Measurements from ENCODE around the gene ZNF350.
"Not testable (repeated sequence)": the region's sequence is repeated elsewhere in the genome, so short reads cannot be mapped to it uniquely, and the experiment has no call there.

Gene ZNF350

DNA sequence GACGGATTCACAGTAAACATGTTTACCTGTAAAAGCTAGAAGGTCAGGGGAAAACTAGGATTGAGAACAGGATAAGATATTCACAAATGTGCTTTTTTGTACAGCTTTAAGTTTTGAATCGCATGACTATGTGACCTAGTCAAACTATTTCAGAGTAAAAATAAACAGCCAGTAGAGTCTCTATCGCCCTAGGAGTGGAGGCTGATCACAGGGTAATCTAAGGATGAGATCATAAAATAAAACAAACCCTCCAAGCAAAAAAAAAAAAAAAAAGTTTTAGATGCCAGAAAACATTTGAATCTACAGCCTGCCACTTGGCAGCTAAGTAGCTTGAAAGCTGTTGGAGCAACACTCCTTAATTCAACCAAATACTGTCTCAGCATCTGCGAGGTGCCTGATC lies 26.8 kb downstream of the ZNF350 start:
- no peak for TF ChIP-seq POLR2A (IDR thresholded peaks at IDR 0.05; ENCODE audit: extremely low read depth, insufficient read length)
- TF ChIP-seq, protein P1, sequence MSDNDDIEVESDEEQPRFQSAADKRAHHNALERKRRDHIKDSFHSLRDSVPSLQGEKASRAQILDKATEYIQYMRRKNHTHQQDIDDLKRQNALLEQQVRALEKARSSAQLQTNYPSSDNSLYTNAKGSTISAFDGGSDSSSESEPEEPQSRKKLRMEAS (IDR thresholded peaks at IDR 0.05; ENCODE audit: low read depth, low read length): no peak
- TF ChIP-seq MYC (IDR thresholded peaks at IDR 0.05; ENCODE audit: low read depth, low read length): no peak
- TF ChIP-seq, protein P2, sequence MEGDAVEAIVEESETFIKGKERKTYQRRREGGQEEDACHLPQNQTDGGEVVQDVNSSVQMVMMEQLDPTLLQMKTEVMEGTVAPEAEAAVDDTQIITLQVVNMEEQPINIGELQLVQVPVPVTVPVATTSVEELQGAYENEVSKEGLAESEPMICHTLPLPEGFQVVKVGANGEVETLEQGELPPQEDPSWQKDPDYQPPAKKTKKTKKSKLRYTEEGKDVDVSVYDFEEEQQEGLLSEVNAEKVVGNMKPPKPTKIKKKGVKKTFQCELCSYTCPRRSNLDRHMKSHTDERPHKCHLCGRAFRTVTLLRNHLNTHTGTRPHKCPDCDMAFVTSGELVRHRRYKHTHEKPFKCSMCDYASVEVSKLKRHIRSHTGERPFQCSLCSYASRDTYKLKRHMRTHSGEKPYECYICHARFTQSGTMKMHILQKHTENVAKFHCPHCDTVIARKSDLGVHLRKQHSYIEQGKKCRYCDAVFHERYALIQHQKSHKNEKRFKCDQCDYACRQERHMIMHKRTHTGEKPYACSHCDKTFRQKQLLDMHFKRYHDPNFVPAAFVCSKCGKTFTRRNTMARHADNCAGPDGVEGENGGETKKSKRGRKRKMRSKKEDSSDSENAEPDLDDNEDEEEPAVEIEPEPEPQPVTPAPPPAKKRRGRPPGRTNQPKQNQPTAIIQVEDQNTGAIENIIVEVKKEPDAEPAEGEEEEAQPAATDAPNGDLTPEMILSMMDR (IDR thresholded peaks at IDR 0.05; ENCODE audit: low read depth, low read length): no peak

DNA sequence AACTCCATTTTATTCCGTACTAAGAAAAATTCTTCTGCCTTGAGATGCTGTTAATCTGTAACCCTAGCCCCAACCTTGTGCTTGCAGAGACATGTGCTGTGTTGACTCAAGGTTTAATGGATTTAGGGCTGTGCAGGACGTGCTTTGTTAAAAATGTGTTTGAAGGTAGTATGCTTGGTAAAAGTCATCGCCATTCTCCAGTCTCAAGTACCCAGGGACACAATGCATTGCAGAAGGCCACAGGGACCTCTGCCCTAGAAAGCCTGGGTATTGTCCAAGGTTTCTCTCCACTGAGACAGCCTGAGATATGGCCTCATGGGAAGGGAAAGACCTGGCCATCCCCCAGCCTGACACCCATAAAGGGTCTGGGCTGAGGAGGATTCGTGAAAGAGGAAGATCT lies 28.8 kb downstream of the ZNF350 start:
- H3K4me3 ChIP-seq (ENCODE audit: low read depth, low read length); DNase-seq (ENCODE audit: low read depth): not testable (repeated sequence)

More for the DNA sequence above, 26.8 kb downstream of the ZNF350 start:
- no peak for DNase-seq (ENCODE audit: low read depth)
- no peak overlapping the region for H3K4me3 ChIP-seq (ENCODE audit: low read depth, low read length)

DNA sequence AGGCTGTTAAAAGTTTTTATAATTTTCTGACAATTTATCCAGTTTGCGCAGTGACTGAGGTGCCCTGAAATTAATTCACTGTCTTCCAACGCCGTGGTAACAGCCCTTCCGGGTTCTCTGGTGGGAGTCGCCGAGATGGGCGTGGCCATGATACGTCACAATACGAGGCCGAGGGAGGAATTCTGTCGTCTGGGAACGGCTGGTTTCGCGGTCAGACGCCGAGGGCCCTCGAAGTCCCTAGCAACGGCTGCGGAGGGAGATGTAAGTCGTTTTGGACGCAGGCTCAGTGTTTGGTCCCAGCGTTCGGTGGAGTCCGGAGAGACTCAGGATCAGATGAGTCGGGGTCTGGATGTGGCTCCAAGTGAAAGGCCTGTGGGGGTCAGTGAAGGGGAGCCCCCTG lies 37.7 kb downstream of the ZNF350 start:
- DNase-seq (ENCODE audit: low read depth): no peak
- TF ChIP-seq MYC (IDR thresholded peaks at IDR 0.05; ENCODE audit: low read depth, low read length): no peak
- TF ChIP-seq, protein P2 (IDR thresholded peaks at IDR 0.05; ENCODE audit: low read depth, low read length): no peak
- no peak for TF ChIP-seq POLR2A (IDR thresholded peaks at IDR 0.05; ENCODE audit: extremely low read depth, insufficient read length)
- TF ChIP-seq, protein P1 (IDR thresholded peaks at IDR 0.05; ENCODE audit: low read depth, low read length): no peak
- no peak overlapping the region for H3K4me3 ChIP-seq (ENCODE audit: low read depth, low read length)

DNA sequence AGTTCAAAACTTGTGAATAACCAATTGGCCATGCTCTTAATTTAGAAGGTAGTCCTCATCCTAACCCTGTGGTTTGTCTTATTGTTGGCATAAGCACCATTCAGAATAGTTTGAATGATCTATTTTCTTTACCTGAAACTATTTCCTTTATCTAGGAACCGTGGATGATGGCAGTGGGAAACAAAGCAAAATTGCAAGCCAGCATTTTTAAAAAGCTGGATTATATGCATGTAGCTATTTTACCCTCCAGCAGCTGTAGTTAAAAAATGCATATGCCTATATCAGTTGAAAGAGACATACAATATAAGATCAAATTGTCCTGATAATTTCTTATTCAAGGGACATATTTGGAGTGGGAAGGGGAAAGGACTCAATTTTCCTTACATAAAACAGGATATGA lies 40.0 kb downstream of the ZNF350 start:
- TF ChIP-seq MYC (IDR thresholded peaks at IDR 0.05; ENCODE audit: low read depth, low read length) (no peak), POLR2A (IDR thresholded peaks at IDR 0.05; ENCODE audit: extremely low read depth, insufficient read length) (no peak)
- TF ChIP-seq, protein P2 (IDR thresholded peaks at IDR 0.05; ENCODE audit: low read depth, low read length): no peak
- TF ChIP-seq, protein P1 (IDR thresholded peaks at IDR 0.05; ENCODE audit: low read depth, low read length): no peak
- DNase-seq (ENCODE audit: low read depth): no peak
- no peak overlapping the region for H3K4me3 ChIP-seq (ENCODE audit: low read depth, low read length)

DNA sequence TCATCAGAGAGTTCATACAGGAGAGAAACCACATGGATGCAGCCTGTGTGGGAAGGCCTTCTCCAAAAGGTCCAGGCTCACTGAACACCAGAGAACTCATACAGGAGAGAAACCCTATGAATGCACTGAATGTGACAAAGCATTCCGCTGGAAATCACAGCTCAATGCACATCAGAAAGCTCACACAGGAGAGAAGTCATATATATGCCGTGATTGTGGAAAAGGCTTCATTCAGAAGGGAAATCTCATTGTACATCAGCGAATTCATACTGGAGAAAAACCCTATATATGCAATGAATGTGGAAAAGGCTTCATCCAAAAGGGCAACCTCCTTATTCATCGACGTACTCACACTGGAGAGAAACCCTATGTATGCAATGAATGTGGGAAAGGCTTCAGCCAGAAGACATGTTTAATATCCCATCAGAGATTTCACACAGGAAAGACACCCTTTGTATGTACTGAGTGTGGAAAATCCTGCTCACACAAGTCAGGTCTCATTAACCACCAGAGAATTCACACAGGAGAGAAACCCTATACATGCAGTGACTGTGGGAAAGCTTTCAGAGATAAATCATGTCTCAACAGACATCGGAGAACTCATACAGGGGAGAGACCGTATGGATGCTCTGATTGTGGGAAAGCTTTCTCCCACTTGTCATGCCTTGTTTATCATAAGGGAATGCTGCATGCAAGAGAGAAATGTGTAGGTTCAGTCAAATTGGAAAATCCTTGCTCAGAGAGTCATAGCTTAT lies 41.7 kb downstream of the ZNF350 start:
- no peak overlapping the region for H3K4me3 ChIP-seq (ENCODE audit: low read depth, low read length)
- no peak for DNase-seq (ENCODE audit: low read depth)
- TF ChIP-seq, protein P2 (IDR thresholded peaks at IDR 0.05; ENCODE audit: low read depth, low read length): no peak
- TF ChIP-seq POLR2A (IDR thresholded peaks at IDR 0.05; ENCODE audit: extremely low read depth, insufficient read length): no peak
- TF ChIP-seq, protein P1 (IDR thresholded peaks at IDR 0.05; ENCODE audit: low read depth, low read length): no peak
- TF ChIP-seq MYC (IDR thresholded peaks at IDR 0.05; ENCODE audit: low read depth, low read length): no peak

DNA sequence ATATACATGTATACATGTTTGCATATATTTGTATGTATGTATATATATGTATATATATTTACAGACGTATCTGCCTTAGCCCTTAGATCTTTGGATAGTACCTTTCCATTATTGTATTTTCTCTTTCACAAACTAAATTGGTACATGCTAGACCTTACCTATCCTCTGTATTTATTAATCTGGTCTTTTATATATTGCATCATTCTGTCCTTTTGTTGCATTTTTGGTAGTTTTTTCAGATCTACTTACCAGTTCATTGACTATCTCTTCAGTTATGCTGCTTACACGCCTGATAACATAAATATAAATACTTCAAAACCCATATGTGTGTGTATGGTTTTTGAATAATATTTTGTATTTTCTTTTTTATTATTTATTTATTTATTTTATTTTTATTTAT lies 47.7 kb downstream of the ZNF350 start:
- DNase-seq (ENCODE audit: low read depth): no peak
- TF ChIP-seq POLR2A (IDR thresholded peaks at IDR 0.05; ENCODE audit: extremely low read depth, insufficient read length) (no peak), MYC (IDR thresholded peaks at IDR 0.05; ENCODE audit: low read depth, low read length) (no peak)
- TF ChIP-seq, protein P2 (IDR thresholded peaks at IDR 0.05; ENCODE audit: low read depth, low read length): no peak
- TF ChIP-seq, protein P1 (IDR thresholded peaks at IDR 0.05; ENCODE audit: low read depth, low read length): no peak
- H3K4me3 ChIP-seq (ENCODE audit: low read depth, low read length): no peak overlapping the region
